GM21447 (cell line): ENCODE measurements around the gene KLK5.
"Not testable (repeated sequence)": the region's sequence is repeated elsewhere in the genome, so short reads cannot be mapped to it uniquely, and the experiment has no call there.

ENCODE experiments used
- ATAC-seq: cut with Tn5 transposase; IDR thresholded peaks from one replicate; pipeline ENCODE4 v1.9.1; 2021; ENCODE audit not compliant: unreplicated experiment

The KLK5 gene

DNA sequence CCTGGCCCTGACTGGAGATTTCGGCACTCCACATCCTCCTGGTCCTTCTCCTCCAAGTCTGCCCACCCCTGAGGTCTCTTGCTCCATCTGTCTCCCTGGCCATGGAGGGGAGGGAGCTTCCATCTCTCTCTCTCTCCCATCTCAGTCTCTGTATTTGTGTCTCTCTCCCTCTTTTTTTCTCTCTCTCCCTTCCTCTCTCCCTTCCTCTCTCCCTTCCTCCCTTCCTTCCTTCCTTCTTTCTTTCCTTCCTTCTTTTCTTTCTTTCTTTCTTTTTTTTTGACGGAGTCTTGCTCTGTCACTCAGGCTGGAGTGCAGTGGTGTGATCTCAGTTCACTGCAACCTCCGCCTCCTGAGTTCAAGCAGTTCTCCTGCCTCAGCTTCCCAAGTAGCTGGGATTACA, 17.0 kb upstream of the KLK5 start:
- not testable (repeated sequence) for ATAC-seq

DNA sequence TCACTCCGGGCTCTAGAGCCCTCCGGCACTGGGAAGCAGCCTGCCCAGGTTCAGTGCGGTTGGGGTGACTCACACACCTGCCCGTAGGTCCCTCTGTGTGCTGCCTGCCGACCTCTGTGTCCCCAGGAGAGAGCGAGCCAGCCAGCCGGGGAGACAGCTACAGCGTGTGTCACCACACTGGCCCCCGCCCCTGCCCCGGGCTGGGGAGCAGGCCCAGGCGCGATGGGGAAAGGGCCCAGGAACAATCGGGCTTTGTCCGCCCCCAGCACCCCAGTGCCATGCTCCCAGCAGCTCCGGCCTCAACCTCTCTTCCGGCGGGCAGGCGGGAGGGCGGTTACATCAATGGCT, 16.5 kb upstream of the KLK5 start, which contains the start of gene KLK6:
KLK6 (minus strand) TSS at position 179 of the 348 bp plus-strand sequence. CDS start 1,487 bp downstream, outside the sequence.
- ATAC-seq, result no peak

- ATAC-seq, result no peak
Observed at GRCh38 chr19:50968716-50969412, 16.0 kb upstream of the KLK5 start.

DNA sequence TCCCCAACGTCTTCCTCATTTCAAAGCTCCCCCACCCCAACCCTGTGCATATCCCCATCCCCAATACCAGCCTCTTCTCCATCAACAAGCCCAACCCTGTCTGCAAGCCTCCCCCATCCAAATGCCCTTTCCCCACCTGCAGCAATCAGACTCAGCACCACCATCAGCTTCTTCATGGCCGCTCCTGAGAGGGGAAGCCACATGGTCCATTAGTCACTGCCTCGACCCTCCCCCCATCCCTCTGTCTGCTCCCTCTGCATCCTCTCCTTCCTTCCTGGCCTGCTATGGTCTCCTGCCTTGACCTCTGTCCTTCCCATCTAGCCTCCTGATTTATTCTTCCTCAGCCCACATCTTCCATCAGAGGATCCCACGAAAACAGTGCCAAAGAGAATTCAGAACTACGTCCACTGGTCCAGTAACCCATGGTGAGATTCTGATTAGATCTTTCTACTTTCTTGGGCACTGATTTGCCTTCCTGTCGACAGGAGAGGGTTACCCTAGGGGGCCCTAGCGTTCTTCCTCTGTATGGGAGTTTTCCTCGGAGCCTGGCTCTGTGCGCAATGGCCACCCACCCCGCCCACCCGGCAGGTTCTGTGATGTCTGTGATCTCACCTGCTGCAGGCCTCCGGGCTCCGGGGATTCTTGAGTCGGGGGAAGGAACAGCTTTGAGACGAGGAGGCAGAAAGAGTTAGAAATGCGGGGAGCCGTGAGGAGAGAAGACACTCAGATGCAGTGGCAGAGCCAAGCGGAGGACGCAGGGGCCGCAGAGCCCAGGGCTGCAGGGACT, 15.3 kb upstream of the KLK5 start:
- no peak for ATAC-seq

- no peak for ATAC-seq
Observed at GRCh38 chr19:50964266-50964665, 11.4 kb upstream of the KLK5 start.

DNA sequence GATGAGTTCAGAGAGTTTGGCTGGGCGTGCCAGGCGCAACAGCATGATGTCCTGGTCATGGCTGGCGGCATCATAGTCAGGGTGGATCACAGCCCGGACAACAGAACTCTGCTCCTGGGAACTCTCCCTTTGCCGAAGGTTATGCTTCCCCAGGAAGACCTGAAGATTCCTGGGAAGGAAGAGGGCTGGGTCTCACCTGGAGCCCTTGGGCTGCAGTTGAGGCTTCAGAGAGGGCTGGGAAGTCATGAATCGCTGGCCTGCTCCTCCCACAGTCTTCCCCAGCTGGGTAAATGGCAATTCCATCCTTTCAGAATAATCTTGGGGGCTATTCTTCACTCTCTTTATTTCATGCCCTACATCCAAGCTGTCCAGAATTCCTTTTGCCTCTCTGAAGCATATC, 10.5 kb upstream of the KLK5 start:
- no peak for ATAC-seq

- ATAC-seq, result no peak
Observed at GRCh38 chr19:50962245-50962644, 9.4 kb upstream of the KLK5 start.

GRCh38 chr19:50959731-50960500, 7.1 kb upstream of the KLK5 start:
- ATAC-seq, result no peak

DNA sequence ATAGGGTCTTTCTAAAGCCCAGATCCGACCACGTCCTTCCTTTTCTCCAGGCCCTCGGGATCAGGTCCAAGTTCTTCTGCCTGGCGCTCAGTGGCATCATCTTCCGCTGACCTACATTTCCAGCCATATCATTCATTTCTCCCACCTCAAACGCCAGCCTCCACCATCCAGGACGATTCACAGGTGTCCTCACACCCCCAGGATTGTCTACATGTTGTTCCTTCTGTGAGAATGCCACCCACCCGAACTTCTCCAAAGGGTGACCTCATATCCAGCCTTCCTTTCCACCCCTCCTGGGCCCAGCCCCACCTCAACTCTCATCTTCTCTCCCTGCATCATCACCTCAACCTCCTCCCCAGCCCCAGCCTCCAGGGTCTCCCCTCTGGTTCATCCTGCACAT, 4.7 kb upstream of the KLK5 start:
- no peak for ATAC-seq

DNA sequence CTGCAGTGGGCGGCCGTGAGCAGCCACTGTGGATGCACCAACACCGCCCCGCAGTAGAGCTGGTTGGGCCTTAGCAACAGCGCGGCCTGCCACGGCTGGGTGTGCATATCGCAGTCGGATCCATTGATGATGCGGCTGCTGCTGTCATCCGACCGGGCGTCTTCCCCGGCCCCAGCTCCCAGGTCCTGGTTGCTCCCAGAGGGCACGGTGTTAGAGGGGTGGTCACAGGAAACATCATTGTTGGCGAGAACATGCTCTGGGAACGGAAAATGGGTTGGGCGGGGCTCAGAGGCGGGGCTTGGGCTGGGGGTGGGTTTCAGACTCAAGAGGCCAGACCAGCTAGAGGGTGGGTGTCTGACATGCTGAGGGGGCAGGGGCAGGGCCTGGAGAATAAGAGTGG, 3.0 kb downstream of the KLK5 start:
- no peak for ATAC-seq

GRCh38 chr19:50947123-50947522, 5.7 kb downstream of the KLK5 start:
- ATAC-seq, result no peak

GRCh38 chr19:50944795-50945194, 8.0 kb downstream of the KLK5 start:
- ATAC-seq, result no peak

DNA sequence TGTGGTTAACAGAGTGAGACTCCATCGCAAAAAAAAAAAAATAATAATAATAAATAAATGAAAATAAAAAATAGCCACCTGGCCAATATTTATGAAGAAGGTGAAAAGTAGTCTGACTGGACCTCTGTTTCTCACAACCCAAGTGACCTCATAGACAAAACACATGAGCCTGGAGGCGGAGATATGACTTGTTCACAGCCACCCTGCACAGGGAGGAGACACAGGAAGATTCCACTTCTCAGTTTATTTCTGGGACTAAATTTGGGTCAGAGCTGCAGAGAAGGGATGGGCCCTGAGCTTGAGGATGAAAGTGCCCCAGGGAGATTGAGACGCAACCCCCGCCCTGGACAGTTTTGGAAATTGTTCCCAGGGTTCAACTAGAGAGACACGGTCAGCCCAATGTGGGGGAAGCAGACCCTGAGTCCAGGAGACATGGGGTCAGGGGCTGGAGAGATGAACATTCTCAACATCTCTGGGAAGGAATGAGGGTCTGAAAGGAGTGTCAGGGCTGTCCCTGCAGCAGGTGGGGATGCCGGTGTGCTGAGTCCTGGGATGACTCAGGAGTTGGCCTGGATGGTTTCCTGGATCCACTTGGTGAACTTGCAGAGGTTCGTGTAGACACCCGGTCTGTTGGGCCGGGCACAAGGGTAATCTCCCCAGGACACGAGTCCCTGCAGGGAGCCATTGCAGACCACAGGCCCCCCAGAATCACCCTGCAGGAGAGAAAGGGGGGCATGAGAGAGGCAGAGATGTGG, 9.6 kb downstream of the KLK5 start:
- ATAC-seq, result no peak

GRCh38 chr19:50939596-50939995, 13.2 kb downstream of the KLK5 start:
- no peak for ATAC-seq

DNA sequence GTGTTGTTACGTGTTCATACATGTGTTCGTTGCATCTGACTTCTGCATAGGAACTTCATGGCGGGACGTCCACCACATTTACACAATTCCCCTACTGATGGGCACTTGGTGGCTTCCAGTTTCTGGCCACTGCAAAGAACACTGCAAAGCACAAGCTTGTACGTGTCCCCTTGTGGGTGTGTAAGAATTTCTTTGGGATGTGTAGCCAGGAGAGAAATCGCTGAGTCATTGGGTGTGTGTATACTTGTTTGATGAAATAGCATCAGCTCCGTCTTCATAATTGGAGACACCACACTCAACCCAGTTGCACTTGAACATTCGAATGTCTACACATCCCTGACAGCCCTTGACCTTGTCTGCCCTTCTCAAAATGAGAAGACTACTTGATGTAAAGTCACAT, 19.2 kb downstream of the KLK5 start:
- ATAC-seq, result no peak

DNA sequence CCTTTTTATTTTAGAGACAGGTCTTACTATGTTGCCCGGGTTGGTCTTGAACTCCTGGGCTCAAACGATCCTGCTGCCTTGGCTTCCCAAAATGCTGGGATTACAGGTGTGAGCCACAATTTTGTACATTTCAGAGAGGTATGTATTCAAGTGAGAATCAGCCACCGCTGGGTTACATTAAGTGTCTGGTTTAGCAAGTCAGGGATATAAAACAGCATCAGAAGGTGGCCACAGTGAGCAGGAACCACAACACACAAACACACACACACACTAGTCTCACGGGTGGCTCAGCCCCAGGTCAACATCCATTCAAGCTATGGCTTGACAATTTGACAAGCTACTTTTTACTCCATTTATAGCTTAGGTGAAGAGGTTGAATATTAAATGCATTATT, 20.2 kb downstream of the KLK5 start:
- no peak for ATAC-seq

- ATAC-seq, result no peak
Observed at GRCh38 chr19:50932018-50932689, 20.7 kb downstream of the KLK5 start.

DNA sequence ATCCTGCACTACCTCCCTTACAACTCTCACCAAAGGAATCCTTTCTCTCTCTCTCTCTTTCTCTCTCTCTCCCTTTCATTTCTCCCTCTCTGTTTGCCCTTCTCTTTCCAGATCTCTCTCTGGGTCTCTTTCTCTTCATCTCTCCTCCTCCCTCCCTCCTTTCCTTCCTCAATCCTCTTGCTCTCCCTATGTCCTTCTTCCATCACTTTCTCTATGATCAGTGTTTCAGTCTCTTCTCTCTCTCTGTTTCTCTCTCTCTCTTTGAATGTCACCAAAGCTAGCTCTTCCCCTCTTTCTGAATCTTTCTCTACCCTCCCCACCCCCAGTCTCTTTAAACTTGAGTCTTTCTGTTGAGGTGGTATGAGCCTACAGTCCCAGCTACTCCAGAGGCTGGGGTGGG, 21.8 kb downstream of the KLK5 start:
- ATAC-seq, result no peak

DNA sequence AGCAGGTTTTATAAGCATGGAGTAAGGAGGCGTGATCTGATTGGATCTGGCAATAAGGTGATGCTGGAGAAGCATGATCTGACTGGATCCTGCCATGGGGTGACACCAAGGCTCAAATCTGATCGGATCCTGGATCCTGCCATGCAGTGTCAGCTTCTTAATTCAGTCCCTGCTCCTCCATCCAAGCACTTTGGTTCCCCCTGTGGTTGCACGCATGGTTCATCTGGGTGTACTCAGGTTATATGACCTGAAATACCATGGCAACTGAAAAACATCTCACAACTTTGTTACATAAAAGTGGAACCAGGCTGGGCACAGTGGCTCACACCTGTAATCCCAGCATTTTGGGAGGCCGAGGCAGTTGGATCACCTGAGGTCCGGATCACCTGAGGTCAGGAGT, 24.0 kb downstream of the KLK5 start:
- no peak for ATAC-seq

DNA sequence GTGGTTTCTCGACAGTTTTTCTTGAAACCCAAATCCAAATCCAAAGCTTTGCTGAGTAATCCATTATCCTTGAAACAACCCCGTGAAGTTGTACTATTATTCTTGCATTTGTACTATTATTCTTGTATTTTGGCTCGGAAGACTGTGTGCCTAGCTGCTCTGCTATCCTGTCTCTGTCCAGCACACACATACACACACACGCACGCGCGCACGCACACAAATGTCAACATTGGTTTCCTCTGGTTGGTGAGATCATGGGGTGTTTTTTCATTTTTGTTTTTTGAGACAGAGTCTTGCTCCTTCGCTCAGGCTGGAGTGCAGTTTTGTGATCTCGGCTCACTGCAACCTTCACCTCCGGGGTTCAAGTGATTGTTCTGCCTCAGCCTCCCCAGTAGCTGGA, 26.7 kb downstream of the KLK5 start:
- no peak for ATAC-seq

GRCh38 chr19:50925734-50926133, 27.1 kb downstream of the KLK5 start:
- no peak for ATAC-seq
